RPMI8226 (cell line): Measurements from ENCODE around the gene ESYT2.
"Not testable (repeated sequence)": the region's sequence is repeated elsewhere in the genome, so short reads cannot be mapped to it uniquely, and the experiment has no call there.

Experiments used
- DNase-seq: peaks from one replicate; pipeline ENCODE4 v3.0.0-alpha.2; 2015

ESYT2 gene

GRCh38 chr7:158722574-158723237 is 106.6 kb downstream of the ESYT2 start:
- DNase-seq, result no peak

- DNase-seq, result no peak
Observed at GRCh38 chr7:158720112-158720511, 109.2 kb downstream of the ESYT2 start.

- no peak for DNase-seq
Observed at GRCh38 chr7:158716802-158717201, 112.5 kb downstream of the ESYT2 start.

GRCh38 chr7:158710651-158711102 is 118.6 kb downstream of the ESYT2 start:
- no peak for DNase-seq

- DNase-seq, result no peak
Observed at GRCh38 chr7:158707610-158708009, 121.7 kb downstream of the ESYT2 start.

GRCh38 chr7:158706710-158707590 is 122.4 kb downstream of the ESYT2 start:
- no peak for DNase-seq

- no peak for DNase-seq
Observed at GRCh38 chr7:158706273-158706704, 123.0 kb downstream of the ESYT2 start.

- no peak for DNase-seq
Observed at GRCh38 chr7:158705234-158705850, 124.0 kb downstream of the ESYT2 start.

- peak; percentile 100 for DNase-seq
Observed at GRCh38 chr7:158704524-158705233, 124.6 kb downstream of the ESYT2 start, which contains the start of gene NCAPG2. Gene NCAPG2, minus strand, starts transcription at chr7:158704804. Its CDS starts 2,905 bp downstream, at chr7:158701899.

- peak; percentile 31 for DNase-seq
Observed at GRCh38 chr7:158703679-158704523, 125.4 kb downstream of the ESYT2 start.

GRCh38 chr7:158702944-158703343 is 126.4 kb downstream of the ESYT2 start:
- no peak for DNase-seq

GRCh38 chr7:158702196-158702595 is 127.1 kb downstream of the ESYT2 start:
- DNase-seq, result no peak

GRCh38 chr7:158700008-158700407 is 129.3 kb downstream of the ESYT2 start:
- no peak for DNase-seq

GRCh38 chr7:158699341-158699740 is 130.0 kb downstream of the ESYT2 start:
- DNase-seq, result no peak

- no peak for DNase-seq
Observed at GRCh38 chr7:158698657-158699195, 130.6 kb downstream of the ESYT2 start.

- not testable (repeated sequence) for DNase-seq
Observed at GRCh38 chr7:158697597-158697996, 131.7 kb downstream of the ESYT2 start.

- DNase-seq, result peak; percentile 69
Observed at GRCh38 chr7:158695726-158696452, 133.4 kb downstream of the ESYT2 start.

- no peak for DNase-seq
Observed at GRCh38 chr7:158695056-158695455, 134.3 kb downstream of the ESYT2 start.

GRCh38 chr7:158694650-158695049 is 134.7 kb downstream of the ESYT2 start:
- no peak for DNase-seq

- no peak for DNase-seq
Observed at GRCh38 chr7:158689488-158689887, 139.8 kb downstream of the ESYT2 start.

GRCh38 chr7:158687406-158687805 is 141.9 kb downstream of the ESYT2 start:
- DNase-seq, result no peak
